ENCODE results near the gene TIGD3.

The TIGD3 gene

DNA sequence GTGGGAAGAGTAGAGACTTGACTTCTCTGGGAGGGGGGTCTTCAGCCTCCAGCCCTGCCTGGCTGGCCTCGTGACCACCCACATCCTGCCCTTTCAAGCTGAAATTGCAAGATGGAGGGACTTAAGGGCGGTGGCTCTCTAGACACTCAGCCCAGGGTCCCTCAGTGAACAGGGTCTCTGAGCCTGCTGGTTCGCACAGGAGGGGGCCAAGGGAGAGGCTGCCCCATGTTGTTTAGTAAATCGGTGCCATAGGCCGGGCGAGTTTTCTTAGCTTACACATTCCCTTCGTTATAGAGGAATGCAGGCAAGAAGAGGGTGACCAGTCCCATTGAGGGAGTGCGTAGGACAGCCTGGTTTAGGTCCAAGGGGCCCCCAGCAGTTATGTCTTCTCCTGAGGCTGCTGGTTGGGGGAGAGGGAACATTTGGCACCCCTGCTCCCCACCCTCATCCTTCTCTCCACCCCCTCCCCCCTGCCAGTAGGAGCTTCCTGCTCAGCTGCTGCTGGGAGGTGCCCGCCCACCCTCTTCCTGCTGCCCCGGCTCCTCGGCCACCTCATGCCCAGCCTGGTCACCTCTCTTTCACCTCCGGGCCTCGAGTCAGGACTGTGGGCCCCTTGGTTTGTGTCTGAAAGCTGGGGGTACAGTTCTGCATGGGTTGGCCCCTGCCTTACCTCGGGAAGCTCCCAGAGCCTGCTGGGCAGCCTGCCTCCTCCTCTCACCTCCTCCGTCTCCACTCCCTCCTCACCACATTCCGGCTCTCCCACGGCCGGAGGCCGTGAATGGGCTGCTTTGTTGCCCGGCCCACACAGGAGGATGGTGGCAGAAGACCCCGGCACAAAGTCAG is 35.8 kb downstream of the TIGD3 start:
- DNase-seq (ENCODE audit: low read depth in 2 of 2), result no peak

DNA sequence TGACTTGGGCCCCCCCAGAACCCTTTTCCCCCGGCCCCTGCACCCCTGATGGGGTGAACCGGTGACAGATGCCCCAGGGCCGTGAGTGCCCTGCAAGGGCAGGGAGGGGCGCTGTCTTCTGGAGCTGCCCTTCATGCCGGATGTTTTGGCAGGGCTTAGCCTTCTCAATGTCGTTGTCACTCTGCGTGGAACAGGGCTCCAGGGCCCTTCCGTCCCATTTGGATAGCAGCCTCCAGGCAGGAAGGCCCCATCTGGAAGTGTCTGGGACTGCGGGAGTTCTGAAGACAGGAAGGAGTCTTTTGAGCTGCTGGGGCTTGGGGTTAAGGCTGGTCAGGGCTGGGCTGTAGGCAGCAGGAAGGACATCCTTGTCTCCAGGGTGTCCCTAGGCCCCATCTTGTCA is 36.4 kb downstream of the TIGD3 start:
- no peak for DNase-seq (ENCODE audit: low read depth in 2 of 2)

DNA sequence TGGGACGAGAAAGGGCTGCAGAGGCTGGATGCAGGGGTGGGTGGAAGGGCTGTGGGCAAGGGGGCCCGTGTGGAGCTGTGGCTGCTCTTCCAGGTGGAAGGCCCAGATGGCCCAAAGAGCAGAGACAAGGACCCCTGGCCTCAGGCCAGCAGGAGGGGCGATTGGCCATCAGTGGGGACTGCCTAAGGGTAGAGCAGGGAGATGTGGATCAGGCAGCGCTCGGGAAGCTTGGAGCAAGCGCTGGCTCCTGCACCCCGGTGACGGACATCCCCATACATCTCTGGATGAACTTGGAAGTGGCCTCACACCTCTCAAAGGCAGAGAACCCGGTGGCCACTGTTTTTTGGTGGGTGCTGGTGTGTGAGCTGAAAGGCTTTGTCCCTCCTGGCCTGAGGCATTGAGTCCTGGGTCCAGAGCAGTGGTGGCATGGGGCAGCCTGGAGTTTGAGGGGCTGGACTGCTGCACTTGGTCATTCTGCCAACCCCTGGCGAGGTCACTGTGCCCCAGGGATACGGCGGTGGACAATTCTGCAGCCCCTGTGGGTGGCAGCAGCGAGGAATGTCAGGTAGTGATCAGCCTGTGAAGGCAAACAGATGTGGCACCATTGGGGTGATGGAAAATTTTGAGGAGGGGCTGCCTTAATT is 37.8 kb downstream of the TIGD3 start:
- DNase-seq (ENCODE audit: low read depth in 2 of 2), result no peak

DNA sequence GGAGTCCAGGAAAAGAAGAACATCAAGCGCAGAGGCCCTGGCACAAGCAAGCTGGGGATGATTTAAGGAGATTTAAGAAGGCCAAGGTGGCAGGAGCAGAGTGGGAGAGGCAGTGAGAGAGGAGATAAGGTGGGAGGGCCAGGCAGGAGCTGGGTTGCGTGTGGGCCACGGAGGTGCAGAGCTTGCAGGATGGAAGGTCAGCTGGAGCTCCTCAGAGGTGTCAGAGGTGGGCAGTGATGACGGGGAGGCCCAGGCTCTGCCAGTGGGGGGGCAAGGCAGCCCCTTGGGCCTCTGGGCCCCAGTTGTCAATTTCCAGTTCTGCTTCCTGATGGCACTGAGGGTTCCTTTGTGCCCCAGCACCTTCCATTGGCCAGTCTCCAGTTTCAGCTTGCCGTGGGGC is 38.3 kb downstream of the TIGD3 start:
- DNase-seq (ENCODE audit: low read depth in 2 of 2), result no peak

DNA sequence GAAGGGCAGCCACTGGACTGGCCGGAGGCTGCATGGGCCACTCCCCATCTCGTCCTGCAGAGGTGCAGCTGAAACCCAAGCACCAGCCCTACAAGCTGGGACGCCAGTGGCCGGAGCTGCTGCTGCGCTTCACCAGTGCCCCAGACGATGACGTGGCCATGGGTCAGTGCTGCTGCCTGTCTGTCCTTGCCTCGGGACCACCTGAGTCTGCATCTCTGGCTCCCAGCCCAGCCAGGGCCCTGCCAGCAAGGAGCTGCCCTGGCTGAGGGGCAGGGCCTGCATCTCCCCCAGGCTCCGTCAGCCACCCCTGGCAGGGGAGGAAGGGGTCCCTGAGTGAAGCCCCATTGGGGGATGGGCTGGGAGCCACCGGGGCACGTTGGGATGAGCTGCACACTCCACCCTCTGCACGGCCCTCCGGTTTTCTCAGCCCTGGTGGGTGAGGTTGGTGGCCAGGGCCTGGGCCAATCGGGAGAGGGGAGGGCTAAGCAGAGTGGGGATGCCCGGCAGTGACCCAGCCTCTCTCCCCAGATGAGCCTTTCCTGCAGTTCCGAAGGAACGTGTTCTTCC is 39.0 kb downstream of the TIGD3 start:
- DNase-seq (ENCODE audit: low read depth in 2 of 2), result no peak

DNA sequence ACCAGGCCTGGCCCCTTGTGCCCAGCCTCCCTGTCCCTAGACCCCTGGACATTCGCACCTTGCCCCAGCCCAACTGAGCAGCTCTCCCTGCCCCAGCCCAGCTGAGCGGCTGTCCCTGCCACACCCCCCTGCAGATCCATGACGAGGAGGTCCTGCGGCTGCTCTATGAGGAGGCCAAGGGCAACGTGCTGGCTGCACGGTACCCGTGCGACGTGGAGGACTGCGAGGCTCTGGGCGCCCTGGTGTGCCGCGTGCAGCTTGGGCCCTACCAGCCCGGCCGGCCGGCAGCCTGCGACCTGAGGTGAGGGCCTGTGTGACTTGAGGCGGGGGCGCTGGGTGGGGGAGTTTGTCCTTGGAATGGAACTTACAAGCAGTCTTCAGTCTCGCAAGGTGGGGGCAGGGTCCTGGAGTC is 39.6 kb downstream of the TIGD3 start:
- no peak for DNase-seq (ENCODE audit: low read depth in 2 of 2)

DNA sequence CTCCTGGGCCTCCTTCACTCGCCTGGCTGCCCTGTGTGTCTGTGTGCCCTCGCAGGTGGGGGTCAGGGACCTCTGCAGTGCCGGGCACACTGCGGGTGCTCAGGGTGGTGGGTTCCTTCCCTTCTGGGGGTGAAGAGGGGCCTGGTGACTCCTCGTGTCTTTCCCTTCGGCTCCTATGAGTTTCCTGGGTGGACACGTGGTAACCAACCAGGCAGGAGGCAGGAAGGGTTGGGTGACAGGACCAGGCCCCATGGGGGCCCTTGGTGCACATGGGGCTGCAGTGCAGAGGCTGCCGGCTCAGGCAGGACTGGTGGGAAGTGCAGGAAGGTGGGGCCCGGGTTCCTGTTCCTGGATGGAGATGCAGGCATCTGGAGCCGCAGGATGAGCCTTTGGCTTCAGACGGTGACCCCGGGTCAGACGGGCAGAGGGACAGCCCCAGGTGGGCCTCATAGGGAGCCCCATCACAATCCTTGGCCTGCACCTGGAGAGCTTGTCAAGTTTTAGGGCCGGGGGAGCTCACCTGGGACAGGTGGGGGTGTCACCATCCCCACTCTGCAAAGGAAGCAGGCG is 41.5 kb downstream of the TIGD3 start:
- DNase-seq (ENCODE audit: low read depth in 2 of 2), result no peak

DNA sequence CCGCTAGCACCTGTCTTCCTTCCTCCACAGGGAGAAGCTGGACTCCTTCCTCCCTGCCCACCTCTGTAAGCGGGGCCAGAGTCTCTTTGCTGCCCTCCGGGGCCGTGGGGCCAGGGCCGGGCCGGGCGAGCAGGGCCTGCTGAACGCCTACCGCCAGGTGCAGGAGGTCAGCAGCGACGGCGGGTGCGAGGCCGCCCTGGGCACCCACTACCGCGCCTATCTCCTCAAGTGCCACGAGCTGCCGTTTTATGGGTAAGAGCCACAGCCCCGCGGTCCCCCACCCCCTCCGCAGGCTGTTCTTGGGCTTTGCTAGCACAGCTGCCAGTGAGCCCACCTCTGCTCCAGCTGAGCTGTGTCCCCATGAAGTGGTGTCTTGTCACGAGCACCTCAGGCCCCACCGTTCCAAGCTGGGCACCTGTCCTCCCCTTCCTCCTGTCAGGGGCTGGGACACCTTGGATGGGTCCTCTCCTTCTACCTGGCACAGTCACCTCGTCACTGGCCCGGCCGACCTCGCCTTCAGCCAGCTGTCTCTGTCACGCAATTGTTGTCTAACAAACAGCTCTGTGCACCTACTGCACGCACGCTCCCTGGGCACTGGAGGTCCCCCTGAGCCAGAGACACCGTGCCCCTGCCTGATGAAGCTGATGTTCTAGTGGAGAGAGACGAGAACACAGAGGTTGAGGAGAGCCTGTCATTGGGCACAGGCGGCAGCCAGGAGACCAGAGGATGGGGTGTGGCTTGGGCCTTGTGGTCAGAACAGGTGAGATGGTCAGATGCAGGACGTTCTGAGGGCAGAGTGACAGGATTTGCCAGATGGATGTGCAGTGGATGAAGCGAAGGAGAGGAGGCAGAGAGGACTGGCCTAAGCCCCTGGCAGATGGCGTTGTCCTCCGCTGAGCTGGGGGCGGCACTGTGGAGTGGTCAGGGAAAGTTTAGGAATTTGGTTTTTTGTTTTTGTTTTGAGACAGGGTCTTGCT is 42.5 kb downstream of the TIGD3 start:
- no peak for DNase-seq (ENCODE audit: low read depth in 2 of 2)

DNA sequence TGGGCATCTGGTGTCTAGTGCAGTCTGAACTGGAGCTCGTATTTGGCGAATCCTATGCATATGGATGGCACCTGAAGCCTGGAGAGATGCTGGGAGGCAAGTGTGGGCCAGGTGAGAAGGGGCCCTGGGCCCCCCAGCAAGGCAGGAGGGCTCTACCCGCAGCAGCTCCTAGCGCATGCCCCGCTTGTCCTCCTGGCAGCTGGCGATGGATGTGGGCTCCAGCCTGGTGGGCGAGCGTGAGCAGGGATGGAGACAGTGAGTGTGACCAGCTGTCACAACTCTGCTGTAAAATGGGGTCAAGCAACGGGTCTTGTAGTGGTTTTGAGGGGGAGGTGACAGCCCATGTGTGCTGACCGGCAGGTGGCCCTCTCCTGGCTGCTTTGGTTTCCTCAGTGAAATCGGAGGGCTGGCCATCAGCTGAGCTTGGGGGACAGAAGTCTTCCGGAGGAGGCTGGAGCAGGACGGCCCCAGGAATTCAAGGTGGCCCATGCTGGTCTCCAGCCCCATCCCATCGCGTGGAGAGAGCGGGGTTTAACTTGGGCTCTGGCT is 43.9 kb downstream of the TIGD3 start:
- no peak for DNase-seq (ENCODE audit: low read depth in 2 of 2)

DNA sequence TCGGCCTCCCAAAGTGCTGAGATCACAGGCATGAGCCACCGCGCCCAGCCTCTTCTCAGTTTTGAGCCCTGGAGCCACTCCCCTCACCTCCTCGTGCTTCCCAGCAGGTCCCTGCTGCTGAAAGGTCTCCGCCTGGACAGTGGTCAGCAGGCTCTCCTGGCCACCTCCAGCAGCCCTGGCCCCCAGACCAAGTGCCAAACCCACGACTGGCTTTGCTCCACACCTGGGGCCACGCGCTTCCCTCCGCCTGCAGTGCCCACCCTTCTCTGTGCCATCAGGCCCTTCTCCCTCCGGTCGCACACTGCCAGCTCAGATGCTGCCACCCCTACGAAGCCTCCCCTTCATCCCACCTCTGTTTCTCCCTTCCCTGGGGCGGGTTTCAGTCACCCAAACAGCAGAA is 44.7 kb downstream of the TIGD3 start:
- DNase-seq (ENCODE audit: low read depth in 2 of 2), result no peak

DNA sequence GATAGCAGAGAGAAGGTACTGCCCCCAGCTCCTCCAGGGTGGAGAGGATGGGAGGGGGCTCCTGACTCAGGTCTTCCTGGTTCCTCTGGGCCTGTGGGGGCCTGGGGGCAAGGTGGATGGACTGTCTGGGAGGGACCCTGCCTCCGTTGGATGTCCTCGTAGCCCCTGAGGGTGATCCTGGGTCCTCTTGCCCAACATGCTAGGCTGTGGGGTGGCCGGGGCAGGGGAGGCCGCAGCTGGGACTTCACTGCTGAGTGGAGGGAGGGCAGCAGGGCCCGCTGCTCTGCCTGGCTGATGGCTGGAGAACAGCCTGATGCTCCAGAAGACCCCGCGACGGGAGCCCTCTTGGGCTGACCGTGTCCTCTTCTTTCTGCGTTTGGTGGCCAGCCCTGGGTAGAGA is 45.3 kb downstream of the TIGD3 start:
- no peak for DNase-seq (ENCODE audit: low read depth in 2 of 2)

DNA sequence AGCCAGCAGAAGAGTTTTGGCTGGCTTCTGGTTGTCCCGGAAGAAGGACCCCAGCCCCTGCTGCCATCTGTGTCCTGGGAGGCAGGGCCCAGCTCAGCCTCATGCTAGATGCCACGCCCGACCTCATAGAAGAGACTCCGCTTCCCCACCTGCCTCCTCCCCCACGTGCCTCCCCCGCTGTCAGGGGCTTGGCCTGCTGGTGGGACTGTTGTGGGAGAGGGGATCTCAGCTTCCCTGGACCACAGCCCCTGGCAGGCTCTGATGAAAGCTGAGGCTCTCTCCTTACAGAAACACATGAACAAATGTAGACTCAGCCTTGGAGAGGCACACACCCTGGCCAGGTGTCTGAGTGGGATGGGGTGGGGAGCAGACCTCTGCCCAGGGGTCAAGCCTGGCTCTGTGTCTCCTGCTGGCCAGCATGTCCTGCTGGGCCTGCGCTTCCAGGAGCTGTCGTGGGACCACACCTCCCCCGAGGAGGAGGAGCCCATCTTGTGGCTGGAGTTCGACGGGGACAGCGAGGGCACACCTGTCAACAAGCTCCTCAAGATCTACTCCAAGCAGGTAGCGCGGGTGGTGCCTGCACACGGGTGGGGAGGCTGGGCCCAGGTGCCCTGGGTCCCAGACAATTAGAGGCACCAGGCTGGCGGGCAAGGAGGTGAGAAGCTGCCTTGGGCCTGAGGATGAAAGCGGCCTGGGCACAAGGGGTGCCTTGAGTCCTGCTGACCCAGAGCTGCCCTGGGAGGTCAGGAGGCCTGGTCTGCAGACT is 45.9 kb downstream of the TIGD3 start:
- no peak for DNase-seq (ENCODE audit: low read depth in 2 of 2)

DNA sequence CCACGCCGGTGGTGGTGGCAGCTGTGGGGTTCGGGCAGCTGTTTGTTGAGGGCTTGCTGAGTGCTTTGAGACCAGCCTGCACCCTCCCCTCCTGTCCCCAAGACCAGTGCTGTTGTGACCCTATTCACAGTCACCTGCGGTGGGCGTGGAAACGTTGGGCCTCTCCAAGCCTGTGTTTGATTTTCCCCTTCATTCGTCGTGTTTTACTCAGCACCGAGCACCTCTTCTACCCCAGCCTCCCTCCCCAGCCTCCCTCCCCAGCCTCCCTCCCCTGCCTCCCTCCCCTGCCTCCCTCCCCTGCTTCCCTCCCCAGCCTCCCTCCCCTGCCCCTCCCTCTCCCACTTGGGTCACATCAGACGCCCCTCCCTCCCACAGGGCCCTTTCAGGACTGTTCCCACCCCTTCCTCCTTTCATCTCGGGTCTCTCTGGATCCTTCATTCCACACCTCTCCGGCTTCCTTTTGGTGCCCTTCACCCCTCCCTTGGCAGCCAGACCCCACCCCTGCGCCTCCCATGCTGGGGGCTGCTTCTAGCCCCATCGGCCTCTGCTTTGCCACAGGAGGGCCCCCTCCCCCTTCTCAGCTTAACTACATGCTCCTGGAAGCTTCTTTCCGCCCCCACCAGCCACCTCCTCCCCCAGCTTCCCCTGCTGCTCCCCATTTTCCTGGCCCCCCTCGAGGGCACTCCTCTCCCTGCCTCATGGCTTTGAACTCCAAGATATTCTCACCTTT is 46.7 kb downstream of the TIGD3 start:
- no peak for DNase-seq (ENCODE audit: low read depth in 2 of 2)

DNA sequence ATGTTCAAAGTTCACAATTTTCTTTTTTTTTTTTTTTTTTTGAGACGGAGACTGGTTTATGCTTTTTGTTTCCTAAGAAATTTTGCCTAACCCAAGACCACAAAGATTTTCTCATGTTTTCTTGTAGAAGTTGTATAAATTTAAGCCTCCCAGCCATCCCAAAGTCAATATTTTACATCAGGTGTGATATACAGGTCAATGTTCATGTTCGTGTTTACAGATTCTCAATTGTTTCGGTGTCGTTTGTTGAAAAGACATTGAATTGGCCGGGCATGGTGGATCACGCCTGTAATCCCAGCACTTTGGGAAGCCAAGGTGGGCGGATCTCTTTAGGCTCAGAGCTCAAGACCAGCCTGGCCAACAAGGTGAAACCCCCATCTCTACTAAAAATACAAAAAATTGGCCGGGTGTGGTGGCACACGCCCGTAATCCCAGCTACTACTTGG is 47.3 kb downstream of the TIGD3 start:
- no peak for DNase-seq (ENCODE audit: low read depth in 2 of 2)

DNA sequence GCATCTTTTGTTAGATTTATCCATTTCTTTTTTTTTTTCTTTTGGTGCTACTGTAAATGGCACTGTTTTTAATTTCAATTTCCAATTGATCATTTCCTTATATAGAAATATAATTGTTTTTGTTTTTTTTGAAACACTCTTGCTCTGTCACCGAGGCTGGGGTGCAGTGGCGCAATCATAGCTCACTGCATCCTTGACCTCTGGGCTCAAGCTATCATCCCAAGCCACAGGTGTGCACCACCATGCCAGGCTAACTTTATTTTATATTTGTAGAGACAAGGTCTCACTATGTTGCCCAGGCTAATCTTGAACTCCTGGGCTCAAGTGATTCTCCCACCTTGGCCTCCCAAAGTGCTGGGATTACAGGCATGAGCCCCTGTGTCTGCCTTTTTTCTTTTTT is 48.2 kb downstream of the TIGD3 start:
- no peak for DNase-seq (ENCODE audit: low read depth in 2 of 2)

DNA sequence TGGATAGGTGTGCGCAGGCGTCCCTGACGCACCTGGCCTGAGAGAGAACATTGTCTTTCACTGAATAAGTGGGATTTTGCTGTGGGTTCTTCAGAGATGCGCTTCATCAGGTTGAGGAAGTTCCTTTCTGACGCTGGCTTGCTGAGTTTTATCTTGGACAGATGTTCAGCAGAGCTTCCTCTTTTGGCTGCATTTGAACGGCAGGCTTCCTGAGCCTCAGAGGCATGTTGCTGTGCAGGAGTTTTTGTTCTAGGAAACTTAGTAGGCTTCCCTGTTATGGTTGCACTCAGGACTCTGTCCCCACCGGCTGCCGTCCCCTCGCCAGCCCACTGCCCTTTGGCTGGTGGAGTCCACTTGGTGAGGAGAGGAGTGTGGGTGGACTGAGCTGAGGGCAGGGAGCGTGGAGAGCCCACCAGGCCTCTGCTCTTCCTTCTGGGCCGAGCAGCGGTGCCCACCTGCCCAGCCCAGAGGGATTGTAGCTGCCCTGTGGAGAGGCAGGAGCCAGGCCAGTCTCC is 49.1 kb downstream of the TIGD3 start:
- no peak for DNase-seq (ENCODE audit: low read depth in 2 of 2)

DNA sequence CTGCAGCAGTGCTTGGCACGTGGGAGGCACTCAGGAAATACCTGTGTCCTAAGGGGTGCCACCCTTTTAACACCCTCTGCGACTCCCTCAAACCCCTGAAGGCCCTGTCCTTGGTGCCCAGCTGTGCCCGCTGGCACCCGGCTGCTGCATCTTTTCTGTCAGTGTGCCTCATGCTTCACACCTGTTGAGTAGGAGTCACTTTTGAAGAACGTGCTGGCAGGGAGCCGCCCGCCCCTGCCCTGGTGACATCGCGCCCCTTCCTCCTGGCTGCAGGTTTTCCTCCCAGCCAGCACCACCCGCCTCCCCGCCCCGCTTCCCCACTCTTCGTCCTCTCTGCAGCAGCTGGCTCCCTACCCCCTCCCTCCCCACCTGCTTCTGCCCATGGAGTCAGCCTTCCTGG is 49.7 kb downstream of the TIGD3 start:
- no peak for DNase-seq (ENCODE audit: low read depth in 2 of 2)

DNA sequence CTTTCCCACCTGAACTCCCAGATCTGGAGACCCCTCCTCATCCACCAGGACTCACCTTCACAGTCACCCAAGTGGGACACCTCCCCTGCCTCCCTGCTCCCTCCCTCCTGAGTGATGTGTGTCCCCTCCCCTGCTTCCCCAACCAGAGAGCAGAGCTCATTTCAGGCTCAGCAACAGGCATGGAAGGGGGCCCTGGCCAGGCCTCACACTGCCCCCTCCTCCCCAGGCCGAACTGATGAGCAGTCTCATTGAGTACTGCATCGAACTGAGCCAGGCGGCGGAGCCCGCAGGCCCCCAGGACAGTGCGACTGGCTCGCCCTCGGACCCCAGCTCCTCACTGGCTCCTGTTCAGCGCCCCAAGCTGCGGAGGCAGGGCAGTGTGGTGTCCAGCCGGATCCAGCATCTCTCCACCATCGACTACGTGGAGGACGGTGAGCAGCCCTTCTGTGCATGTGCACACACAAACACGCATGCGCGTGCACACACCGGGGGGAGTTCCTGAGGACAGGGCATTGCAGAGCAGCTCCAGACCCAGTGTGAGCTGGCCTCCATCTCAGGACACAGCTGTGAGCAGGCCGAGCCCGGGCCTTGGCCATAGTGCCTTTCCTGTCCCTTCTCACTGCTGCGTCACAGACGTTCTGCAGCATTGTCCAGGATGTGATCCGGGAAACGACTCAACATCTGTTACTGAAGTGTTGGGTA is 50.2 kb downstream of the TIGD3 start:
- DNase-seq (ENCODE audit: low read depth in 2 of 2), result no peak
